ENCODE measurements around the gene TEPSIN. TPM values are rescaled to one million over a fixed set of nuclear protein-coding genes. Genes with fewer than 3 reads are reported as not detected.

Gene TEPSIN
- total RNA-seq, 4 donors from 2014 or later: 19.5 to 31.6 (median 23.5) TPM

- TF ChIP-seq CTCF (IDR thresholded peaks at IDR 0.05) (no peak), EP300 (IDR thresholded peaks at IDR 0.05) (no peak), POLR2A (IDR thresholded peaks at IDR 0.05; ENCODE audit: low read depth) (no peak), POLR2AphosphoS5 (IDR thresholded peaks at IDR 0.05) (no peak)
- DNase-seq (ENCODE audit: extremely low spot score): no peak
- H3K9me3 ChIP-seq: no peaks in the 10 kb centered on the region
- peaks cover 10 to 17% (median 13%) of the 10 kb centered on the region in 4 donors for H3K4me1 ChIP-seq
- H3K4me3 ChIP-seq: no peak overlapping the region
- H3K36me3 ChIP-seq: peaks cover 25 to 92% (median 80%) of the 10 kb centered on the region in 4 donors
- H3K27me3 ChIP-seq: no peaks in the 10 kb centered on the region
- 77% methylated on average over 12 of the region's 12 CpGs for WGBS
- no peak overlapping the region for H3K27ac ChIP-seq (replicated peaks in 1 of 4)
- intact Hi-C loops (cut with DNase I): no loop called here
Observed at GRCh38 chr17:81272616-81273015, 33.8 kb upstream of the TEPSIN start.

GRCh38 chr17:81271226-81271625 is 32.4 kb upstream of the TEPSIN start:
- intact Hi-C loops (cut with DNase I): no loop called here
- H3K4me3 ChIP-seq: no peak overlapping the region
- H3K27ac ChIP-seq (replicated peaks in 1 of 4): no peak overlapping the region
- WGBS: 85% methylated on average over 5 of the region's 12 CpGs
- H3K36me3 ChIP-seq: peaks cover 32 to 92% (median 77%) of the 10 kb centered on the region in 4 donors
- no peak for DNase-seq (ENCODE audit: extremely low spot score)
- H3K27me3 ChIP-seq: no peaks in the 10 kb centered on the region
- TF ChIP-seq EP300 (IDR thresholded peaks at IDR 0.05): no peak
- no peak for TF ChIP-seq POLR2AphosphoS5 (IDR thresholded peaks at IDR 0.05)
- no peak for TF ChIP-seq POLR2A (IDR thresholded peaks at IDR 0.05; ENCODE audit: low read depth)
- no peak for TF ChIP-seq CTCF (IDR thresholded peaks at IDR 0.05)
- peaks cover 0 to 5% (median 0%) of the 10 kb centered on the region in 4 donors for H3K4me1 ChIP-seq
- H3K9me3 ChIP-seq: no peaks in the 10 kb centered on the region

GRCh38 chr17:81270279-81270678 is 31.4 kb upstream of the TEPSIN start:
- H3K36me3 ChIP-seq: peaks cover 32 to 92% (median 79%) of the 10 kb centered on the region in 4 donors
- WGBS: 91% methylated on average over 15 of the region's 18 CpGs

GRCh38 chr17:81267390-81268067 is 28.7 kb upstream of the TEPSIN start:
- H3K27ac ChIP-seq (replicated peaks in 1 of 4): no peak overlapping the region
- H3K36me3 ChIP-seq: peaks cover 29 to 92% (median 77%) of the 10 kb centered on the region in 4 donors
- H3K9me3 ChIP-seq: no peaks in the 10 kb centered on the region
- no peaks in the 10 kb centered on the region for H3K27me3 ChIP-seq
- TF ChIP-seq EP300 (IDR thresholded peaks at IDR 0.05): no peak
- no peak for TF ChIP-seq POLR2AphosphoS5 (IDR thresholded peaks at IDR 0.05)
- no peak for TF ChIP-seq POLR2A (IDR thresholded peaks at IDR 0.05; ENCODE audit: low read depth)
- TF ChIP-seq CTCF (IDR thresholded peaks at IDR 0.05): no peak
- 88% methylated on average over 6 of the region's 6 CpGs for whole genome bisulfite sequencing
- no peaks in the 10 kb centered on the region for H3K4me1 ChIP-seq
- no peak overlapping the region for H3K4me3 ChIP-seq
- intact Hi-C loops (cut with DNase I): no loop called here
- DNase-seq (ENCODE audit: extremely low spot score): no peak

More at GRCh38 chr17:81270279-81270678, 31.4 kb upstream of the TEPSIN start:
- Histone ChIP-seq H3K9me3 (no peaks in the 10 kb centered on the region), H3K27me3 (no peaks in the 10 kb centered on the region), H3K27ac (replicated peaks in 1 of 4) (no peak overlapping the region), H3K4me3 (no peak overlapping the region), H3K4me1 (no peaks in the 10 kb centered on the region)
- TF ChIP-seq CTCF (IDR thresholded peaks at IDR 0.05) (no peak), POLR2AphosphoS5 (IDR thresholded peaks at IDR 0.05) (no peak), POLR2A (IDR thresholded peaks at IDR 0.05; ENCODE audit: low read depth) (no peak), EP300 (IDR thresholded peaks at IDR 0.05) (no peak)
- no peak for DNase-seq (ENCODE audit: extremely low spot score)
- intact Hi-C loops (cut with DNase I): no loop called here

Measured in esophagus muscularis mucosa (tissue), 4 donors.